Mesothelial cell of epicardium (in vitro differentiated cells): ENCODE measurements around the gene DBNDD1. TPM values are rescaled to one million over a fixed set of nuclear protein-coding genes. Genes with fewer than 3 reads are reported as not detected.
A peak's percentile ranks its signal among the peaks of the same experiment; 100 is the strongest.
"Not testable (repeated sequence)": the region's sequence is repeated elsewhere in the genome, so short reads cannot be mapped to it uniquely, and the experiment has no call there.

Experiments
- DNase-seq, 2 experiments: peaks; one replicate each; pipeline ENCODE4 v3.0.0; 2021; ENCODE audit warnings: low spot score in 2 of 2; ENCODE audit not compliant: unreplicated experiment in 2 of 2
- H3K27ac Mint-ChIP-seq: 2 replicates; pipeline ENCODE4 v1.8.0; 2021; ENCODE audit warnings: mixed read lengths
- H3K27me3 Mint-ChIP-seq: 2 replicates; pipeline ENCODE4 v1.8.0; 2021; ENCODE audit warnings: low read depth, mixed read lengths
- H3K36me3 Mint-ChIP-seq: 2 replicates; pipeline ENCODE4 v1.8.0; 2021; ENCODE audit warnings: mixed read lengths
- H3K4me1 Mint-ChIP-seq: 2 replicates; pipeline ENCODE4 v1.8.0; 2021; ENCODE audit warnings: mixed read lengths
- H3K4me3 Mint-ChIP-seq: 2 replicates; pipeline ENCODE4 v1.8.0; 2021; ENCODE audit warnings: mild to moderate bottlenecking, moderate library complexity, mixed read lengths
- H3K9me3 Mint-ChIP-seq: 2 replicates; pipeline ENCODE4 v1.8.0; 2021; ENCODE audit warnings: mixed read lengths
- CTCF ChIP-seq: fragments of 200-600 bp; sonication (generic); IDR thresholded peaks from one replicate; pipeline ENCODE4 v1.5.0; 2021; ENCODE audit warnings: antibody characterized with exemption; ENCODE audit not compliant: unreplicated experiment
- total RNA-seq: library from RNA; stranded (reverse); gene quantifications from 3 replicates; pipeline ENCODE4 v1.2.1, GENCODE V29; 2021

DBNDD1 gene
- total RNA-seq, 1 donor from 2014 or later = 10.2 TPM

DNA sequence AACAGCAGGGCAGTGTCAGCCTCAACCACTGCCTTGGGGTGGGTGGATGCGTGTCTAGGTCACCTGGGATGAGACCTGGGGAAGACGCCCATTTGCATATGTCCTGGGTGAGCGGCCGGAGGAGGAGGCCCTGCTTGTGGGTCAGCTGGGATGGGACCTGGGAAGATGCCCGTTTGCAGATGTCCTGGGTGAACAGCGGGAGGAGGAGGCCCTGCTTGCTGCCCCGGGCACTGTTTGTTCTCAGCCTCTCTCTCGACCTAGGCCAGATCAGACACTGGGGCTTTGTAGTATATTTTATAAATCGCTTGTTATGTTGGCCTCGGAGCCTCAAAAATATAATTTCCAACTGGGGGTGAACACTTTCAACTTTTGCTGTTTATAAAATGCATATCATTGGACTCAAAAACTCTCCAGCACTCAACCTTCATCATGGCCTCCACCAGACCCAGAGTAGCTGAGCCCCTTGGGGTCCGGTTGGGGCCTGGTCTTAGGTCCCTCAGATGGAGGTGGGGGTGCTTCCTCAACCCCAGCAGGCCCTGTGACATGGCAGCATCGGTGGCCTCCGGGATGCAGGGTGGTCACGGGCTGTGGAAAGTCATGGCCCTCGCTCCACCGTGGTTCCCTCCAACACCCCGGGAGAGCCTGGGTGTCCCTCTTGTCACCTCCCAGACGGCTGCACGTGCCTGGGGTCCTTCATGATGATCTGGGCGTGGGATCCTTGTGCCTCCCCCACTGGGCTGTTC lies 17.3 kb downstream of the DBNDD1 start:
- Mint-ChIP-seq H3K4me1 (no peaks in the 10 kb centered on the region), H3K4me3 (no peak overlapping the region), H3K27me3 (no peaks in the 10 kb centered on the region), H3K27ac (no peak overlapping the region), H3K36me3 (peaks cover 3% of the 10 kb centered on the region), H3K9me3 (no peaks in the 10 kb centered on the region)
- no peak for TF ChIP-seq CTCF
- no peak for DNase-seq

DNA sequence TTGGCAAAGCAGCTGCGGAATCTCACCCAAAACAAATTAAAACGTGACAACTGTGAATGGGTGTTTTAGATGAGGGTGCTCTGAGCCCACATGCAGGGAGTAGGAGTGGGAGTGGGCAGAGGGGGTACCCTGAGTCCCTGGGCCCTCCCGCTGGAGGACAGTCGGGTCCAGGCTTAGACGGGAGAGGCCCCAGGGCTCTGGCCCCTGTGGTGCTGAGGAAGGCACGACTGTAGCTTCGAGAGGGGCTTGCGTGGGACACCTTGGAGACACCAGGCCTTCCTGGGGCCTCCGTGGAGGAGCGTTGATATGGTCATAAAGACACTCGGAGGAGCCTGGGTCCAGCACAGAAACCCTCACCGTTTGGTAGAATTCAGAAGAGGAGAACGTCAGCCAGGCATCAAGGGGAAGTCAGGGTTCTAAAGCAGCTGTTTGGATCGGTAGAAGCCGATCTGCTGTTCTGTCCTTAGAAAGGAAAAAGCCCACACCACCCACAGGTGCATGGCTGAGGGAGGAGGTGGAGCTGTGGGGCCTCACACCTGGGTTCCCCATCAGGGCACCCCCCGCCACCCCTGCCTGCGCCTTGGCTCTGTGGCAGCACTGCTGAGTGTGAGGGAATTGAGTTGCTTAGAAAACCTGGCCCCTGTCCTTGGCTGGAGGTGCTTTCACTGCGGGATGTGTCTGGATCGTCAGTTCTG lies 18.4 kb downstream of the DBNDD1 start:
- Mint-ChIP-seq H3K4me1 (no peaks in the 10 kb centered on the region), H3K27ac (no peak overlapping the region), H3K4me3 (no peak overlapping the region), H3K27me3 (no peaks in the 10 kb centered on the region), H3K9me3 (no peaks in the 10 kb centered on the region), H3K36me3 (peaks cover 10% of the 10 kb centered on the region)
- TF ChIP-seq CTCF = no peak
- no peak for DNase-seq

DNA sequence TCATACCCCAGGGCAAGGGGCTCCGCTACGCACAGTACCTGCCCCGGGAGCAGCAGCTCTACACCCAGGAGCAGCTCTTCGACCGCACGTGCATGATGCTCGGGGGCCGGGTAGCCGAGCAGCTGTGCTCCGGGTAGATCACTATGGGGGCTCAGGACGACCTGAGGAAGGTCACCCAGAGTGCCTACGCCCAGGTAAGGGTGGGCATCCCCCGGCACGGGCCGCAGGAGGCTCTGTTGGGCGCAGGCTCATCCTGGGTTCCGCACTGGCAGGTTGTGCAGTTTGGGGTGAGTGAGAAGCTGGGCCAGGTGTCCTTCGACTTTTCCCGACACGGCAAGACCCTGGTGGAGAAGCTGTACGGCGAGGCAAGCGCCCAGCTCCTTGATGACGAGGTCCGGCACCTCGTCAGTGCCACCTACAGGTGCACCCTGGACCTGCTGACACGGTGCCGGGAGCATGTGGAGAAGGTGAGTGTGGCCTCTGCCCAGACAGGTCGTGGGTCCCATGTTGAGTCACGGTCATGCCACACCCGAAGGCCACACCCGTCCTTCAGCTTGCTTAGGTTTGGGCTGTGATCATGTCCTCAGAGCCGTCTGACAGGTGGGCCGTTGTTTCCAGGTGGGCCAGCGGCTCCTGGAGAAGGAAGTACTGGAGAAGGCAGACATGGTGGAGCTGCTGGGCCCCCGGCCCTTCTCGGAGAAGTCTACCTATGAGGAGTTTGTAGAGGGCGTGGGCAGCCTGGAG lies 19.3 kb downstream of the DBNDD1 start:
- no peak for DNase-seq
- Mint-ChIP-seq H3K27ac (no peak overlapping the region), H3K9me3 (no peaks in the 10 kb centered on the region), H3K27me3 (no peaks in the 10 kb centered on the region), H3K36me3 (peaks cover 16% of the 10 kb centered on the region), H3K4me1 (no peaks in the 10 kb centered on the region), H3K4me3 (no peak overlapping the region)
- TF ChIP-seq CTCF = peak; percentile 31

DNA sequence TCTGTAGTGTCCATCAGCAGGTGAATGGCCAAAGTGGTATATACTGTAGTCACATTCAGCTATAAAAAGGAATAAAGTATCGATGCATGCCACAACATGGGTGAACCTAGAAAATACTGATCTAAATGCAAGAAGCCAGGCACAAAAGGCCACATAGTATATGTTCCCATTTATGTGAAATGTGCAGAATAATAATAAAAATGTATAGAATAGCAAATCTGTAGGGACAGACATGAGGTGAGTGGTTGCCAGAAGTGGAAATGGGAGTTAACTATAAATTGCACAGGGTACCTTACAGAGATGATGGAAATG lies 23.1 kb downstream of the DBNDD1 start:
- peak overlapping the region; percentile 25 for H3K27ac Mint-ChIP-seq
- TF ChIP-seq CTCF = no peak
- no peak for DNase-seq
- H3K36me3 Mint-ChIP-seq = peaks cover 33% of the 10 kb centered on the region
- H3K4me1 Mint-ChIP-seq = peaks cover 8% of the 10 kb centered on the region
- H3K9me3 Mint-ChIP-seq = no peaks in the 10 kb centered on the region
- no peak overlapping the region for H3K4me3 Mint-ChIP-seq
- no peaks in the 10 kb centered on the region for H3K27me3 Mint-ChIP-seq

DNA sequence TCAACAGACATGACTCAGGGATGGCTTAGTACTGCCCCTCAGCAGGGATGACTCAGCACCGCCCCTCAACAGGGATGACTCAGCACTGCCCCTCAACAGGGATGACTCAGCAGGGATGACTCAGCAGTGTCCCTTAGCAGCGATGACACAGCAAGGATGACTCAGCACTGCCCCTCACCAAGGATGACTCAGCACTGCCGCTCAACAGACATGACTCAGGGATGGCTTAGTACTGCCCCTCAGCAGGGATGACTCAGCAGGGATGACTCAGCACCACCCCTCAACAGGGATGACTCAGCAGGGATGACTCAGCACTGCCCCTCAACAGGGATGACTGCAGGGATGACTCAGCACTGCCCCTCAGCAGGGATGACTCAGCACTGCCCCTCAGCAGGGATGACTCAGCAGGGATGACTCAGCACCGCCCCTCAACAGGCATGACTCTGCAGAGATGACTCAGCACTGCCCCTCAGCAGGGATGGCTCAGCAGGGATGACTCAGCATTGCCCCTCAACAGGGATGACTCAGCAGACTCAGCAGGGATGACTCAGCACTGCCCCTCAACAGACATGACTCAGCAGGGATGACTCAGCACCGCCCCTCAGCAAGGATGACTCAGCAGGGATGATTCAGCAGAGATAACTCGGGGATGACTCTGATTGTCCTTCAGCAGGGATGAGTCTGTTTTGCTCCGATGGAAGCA lies 23.6 kb downstream of the DBNDD1 start:
- H3K4me1 Mint-ChIP-seq, DNase-seq, H3K27me3 Mint-ChIP-seq, H3K9me3 Mint-ChIP-seq, H3K4me3 Mint-ChIP-seq: not testable (repeated sequence)
- Mint-ChIP-seq H3K36me3 (peaks cover 33% of the 10 kb centered on the region), H3K27ac (peak overlapping the region; percentile 25)

GRCh38 chr16:89994721-89995474 lies 24.4 kb downstream of the DBNDD1 start:
- peaks cover 33% of the 10 kb centered on the region for H3K36me3 Mint-ChIP-seq
- not testable (repeated sequence) for H3K4me1 Mint-ChIP-seq, H3K4me3 Mint-ChIP-seq, DNase-seq, H3K27me3 Mint-ChIP-seq, H3K9me3 Mint-ChIP-seq
- H3K27ac Mint-ChIP-seq = peak overlapping the region; percentile 92
